ENCODE data around the gene ZBTB3. TPM values are rescaled to one million over a fixed set of nuclear protein-coding genes. Genes with fewer than 3 reads are reported as not detected.
A peak's percentile ranks its signal among the peaks of the same experiment; 100 is the strongest.

Gene ZBTB3
- total and polyA plus RNA-seq, 2 of the 13 experiments (the other 11 are each of a cell fraction or from before 2014, with no cell fraction given): 3.4 to 5.2 TPM

DNA sequence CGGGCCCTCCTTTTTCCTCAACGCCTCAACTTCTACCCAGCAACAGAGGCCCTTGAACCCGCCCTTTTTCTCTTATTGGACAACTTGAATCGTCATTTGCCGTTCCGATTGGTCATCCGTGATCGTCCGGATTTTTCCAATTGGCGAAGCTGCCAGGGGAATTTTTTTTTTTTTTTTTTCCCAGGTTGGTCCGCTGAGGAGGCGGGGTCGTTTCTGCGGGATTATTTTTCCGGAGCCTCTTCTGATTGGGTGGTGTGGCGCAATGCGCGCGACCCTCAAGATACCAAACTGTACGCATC lies 26.1 kb downstream of the ZBTB3 start (continued):
- TF ChIP-seq TCF12 (IDR thresholded peaks at IDR 0.05) (no peak), TCF12 (CRISPR knock-in tag; IDR thresholded peaks at IDR 0.05) (no peak), ZNF883 (CRISPR knock-in tag; IDR thresholded peaks at IDR 0.05; ENCODE audit: not compliant biosample characterization) (no peak), ZSCAN12 (CRISPR knock-in tag; IDR thresholded peaks at IDR 0.05) (no peak), ATF1 (CRISPR knock-in tag; IDR thresholded peaks at IDR 0.05) (peak; percentile 46; the same call in 1 of the 2 replicates), HHEX (CRISPR knock-in tag; IDR thresholded peaks at IDR 0.05) (no peak), GATA4 (IDR thresholded peaks at IDR 0.05; ENCODE audit: borderline replicate concordance, low read depth) (no peak), GZF1 (CRISPR knock-in tag; IDR thresholded peaks at IDR 0.05) (no peak), RBM39 (IDR thresholded peaks at IDR 0.05; ENCODE audit: low read depth, low read length, poor library complexity, severe bottlenecking) (peak; percentile 14), ZNF614 (CRISPR knock-in tag; IDR thresholded peaks at IDR 0.05; ENCODE audit: borderline replicate concordance) (no peak)
- TF ChIP-seq, protein P1, sequence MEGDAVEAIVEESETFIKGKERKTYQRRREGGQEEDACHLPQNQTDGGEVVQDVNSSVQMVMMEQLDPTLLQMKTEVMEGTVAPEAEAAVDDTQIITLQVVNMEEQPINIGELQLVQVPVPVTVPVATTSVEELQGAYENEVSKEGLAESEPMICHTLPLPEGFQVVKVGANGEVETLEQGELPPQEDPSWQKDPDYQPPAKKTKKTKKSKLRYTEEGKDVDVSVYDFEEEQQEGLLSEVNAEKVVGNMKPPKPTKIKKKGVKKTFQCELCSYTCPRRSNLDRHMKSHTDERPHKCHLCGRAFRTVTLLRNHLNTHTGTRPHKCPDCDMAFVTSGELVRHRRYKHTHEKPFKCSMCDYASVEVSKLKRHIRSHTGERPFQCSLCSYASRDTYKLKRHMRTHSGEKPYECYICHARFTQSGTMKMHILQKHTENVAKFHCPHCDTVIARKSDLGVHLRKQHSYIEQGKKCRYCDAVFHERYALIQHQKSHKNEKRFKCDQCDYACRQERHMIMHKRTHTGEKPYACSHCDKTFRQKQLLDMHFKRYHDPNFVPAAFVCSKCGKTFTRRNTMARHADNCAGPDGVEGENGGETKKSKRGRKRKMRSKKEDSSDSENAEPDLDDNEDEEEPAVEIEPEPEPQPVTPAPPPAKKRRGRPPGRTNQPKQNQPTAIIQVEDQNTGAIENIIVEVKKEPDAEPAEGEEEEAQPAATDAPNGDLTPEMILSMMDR (CRISPR knock-in tag; IDR thresholded peaks at IDR 0.05): no peak
- TF ChIP-seq, protein P2, sequence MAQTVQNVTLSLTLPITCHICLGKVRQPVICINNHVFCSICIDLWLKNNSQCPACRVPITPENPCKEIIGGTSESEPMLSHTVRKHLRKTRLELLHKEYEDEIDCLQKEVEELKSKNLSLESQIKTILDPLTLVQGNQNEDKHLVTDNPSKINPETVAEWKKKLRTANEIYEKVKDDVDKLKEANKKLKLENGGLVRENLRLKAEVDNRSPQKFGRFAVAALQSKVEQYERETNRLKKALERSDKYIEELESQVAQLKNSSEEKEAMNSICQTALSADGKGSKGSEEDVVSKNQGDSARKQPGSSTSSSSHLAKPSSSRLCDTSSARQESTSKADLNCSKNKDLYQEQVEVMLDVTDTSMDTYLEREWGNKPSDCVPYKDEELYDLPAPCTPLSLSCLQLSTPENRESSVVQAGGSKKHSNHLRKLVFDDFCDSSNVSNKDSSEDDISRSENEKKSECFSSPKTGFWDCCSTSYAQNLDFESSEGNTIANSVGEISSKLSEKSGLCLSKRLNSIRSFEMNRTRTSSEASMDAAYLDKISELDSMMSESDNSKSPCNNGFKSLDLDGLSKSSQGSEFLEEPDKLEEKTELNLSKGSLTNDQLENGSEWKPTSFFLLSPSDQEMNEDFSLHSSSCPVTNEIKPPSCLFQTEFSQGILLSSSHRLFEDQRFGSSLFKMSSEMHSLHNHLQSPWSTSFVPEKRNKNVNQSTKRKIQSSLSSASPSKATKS (CRISPR knock-in tag; IDR thresholded peaks at IDR 0.05): no peak
- TF ChIP-seq, protein P3, sequence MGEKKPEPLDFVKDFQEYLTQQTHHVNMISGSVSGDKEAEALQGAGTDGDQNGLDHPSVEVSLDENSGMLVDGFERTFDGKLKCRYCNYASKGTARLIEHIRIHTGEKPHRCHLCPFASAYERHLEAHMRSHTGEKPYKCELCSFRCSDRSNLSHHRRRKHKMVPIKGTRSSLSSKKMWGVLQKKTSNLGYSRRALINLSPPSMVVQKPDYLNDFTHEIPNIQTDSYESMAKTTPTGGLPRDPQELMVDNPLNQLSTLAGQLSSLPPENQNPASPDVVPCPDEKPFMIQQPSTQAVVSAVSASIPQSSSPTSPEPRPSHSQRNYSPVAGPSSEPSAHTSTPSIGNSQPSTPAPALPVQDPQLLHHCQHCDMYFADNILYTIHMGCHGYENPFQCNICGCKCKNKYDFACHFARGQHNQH (CRISPR knock-in tag; IDR thresholded peaks at IDR 0.05): no peak
- TF ChIP-seq, protein P4, sequence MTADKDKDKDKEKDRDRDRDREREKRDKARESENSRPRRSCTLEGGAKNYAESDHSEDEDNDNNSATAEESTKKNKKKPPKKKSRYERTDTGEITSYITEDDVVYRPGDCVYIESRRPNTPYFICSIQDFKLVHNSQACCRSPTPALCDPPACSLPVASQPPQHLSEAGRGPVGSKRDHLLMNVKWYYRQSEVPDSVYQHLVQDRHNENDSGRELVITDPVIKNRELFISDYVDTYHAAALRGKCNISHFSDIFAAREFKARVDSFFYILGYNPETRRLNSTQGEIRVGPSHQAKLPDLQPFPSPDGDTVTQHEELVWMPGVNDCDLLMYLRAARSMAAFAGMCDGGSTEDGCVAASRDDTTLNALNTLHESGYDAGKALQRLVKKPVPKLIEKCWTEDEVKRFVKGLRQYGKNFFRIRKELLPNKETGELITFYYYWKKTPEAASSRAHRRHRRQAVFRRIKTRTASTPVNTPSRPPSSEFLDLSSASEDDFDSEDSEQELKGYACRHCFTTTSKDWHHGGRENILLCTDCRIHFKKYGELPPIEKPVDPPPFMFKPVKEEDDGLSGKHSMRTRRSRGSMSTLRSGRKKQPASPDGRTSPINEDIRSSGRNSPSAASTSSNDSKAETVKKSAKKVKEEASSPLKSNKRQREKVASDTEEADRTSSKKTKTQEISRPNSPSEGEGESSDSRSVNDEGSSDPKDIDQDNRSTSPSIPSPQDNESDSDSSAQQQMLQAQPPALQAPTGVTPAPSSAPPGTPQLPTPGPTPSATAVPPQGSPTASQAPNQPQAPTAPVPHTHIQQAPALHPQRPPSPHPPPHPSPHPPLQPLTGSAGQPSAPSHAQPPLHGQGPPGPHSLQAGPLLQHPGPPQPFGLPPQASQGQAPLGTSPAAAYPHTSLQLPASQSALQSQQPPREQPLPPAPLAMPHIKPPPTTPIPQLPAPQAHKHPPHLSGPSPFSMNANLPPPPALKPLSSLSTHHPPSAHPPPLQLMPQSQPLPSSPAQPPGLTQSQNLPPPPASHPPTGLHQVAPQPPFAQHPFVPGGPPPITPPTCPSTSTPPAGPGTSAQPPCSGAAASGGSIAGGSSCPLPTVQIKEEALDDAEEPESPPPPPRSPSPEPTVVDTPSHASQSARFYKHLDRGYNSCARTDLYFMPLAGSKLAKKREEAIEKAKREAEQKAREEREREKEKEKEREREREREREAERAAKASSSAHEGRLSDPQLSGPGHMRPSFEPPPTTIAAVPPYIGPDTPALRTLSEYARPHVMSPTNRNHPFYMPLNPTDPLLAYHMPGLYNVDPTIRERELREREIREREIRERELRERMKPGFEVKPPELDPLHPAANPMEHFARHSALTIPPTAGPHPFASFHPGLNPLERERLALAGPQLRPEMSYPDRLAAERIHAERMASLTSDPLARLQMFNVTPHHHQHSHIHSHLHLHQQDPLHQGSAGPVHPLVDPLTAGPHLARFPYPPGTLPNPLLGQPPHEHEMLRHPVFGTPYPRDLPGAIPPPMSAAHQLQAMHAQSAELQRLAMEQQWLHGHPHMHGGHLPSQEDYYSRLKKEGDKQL (CRISPR knock-in tag; IDR thresholded peaks at IDR 0.05; ENCODE audit: low read depth): no peak
- TF ChIP-seq, protein P5, sequence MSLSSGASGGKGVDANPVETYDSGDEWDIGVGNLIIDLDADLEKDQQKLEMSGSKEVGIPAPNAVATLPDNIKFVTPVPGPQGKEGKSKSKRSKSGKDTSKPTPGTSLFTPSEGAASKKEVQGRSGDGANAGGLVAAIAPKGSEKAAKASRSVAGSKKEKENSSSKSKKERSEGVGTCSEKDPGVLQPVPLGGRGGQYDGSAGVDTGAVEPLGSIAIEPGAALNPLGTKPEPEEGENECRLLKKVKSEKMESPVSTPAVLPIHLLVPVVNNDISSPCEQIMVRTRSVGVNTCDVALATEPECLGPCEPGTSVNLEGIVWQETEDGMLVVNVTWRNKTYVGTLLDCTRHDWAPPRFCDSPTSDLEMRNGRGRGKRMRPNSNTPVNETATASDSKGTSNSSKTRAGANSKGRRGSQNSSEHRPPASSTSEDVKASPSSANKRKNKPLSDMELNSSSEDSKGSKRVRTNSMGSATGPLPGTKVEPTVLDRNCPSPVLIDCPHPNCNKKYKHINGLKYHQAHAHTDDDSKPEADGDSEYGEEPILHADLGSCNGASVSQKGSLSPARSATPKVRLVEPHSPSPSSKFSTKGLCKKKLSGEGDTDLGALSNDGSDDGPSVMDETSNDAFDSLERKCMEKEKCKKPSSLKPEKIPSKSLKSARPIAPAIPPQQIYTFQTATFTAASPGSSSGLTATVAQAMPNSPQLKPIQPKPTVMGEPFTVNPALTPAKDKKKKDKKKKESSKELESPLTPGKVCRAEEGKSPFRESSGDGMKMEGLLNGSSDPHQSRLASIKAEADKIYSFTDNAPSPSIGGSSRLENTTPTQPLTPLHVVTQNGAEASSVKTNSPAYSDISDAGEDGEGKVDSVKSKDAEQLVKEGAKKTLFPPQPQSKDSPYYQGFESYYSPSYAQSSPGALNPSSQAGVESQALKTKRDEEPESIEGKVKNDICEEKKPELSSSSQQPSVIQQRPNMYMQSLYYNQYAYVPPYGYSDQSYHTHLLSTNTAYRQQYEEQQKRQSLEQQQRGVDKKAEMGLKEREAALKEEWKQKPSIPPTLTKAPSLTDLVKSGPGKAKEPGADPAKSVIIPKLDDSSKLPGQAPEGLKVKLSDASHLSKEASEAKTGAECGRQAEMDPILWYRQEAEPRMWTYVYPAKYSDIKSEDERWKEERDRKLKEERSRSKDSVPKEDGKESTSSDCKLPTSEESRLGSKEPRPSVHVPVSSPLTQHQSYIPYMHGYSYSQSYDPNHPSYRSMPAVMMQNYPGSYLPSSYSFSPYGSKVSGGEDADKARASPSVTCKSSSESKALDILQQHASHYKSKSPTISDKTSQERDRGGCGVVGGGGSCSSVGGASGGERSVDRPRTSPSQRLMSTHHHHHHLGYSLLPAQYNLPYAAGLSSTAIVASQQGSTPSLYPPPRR (CRISPR knock-in tag; IDR thresholded peaks at IDR 0.05; ENCODE audit: borderline replicate concordance): no peak
